Endodermal cell (in vitro differentiated cells): ENCODE data around the gene SRPRB. TPM values are rescaled to one million over a fixed set of nuclear protein-coding genes. Genes with fewer than 3 reads are reported as not detected.

Experiments used
- DNase-seq: peaks from one replicate; pipeline ENCODE4 v3.0.0-alpha.2; 2017
- H3K27ac ChIP-seq: 2 replicates; pipeline ENCODE4 v1.5.1; 2013; ENCODE audit warnings: mild to moderate bottlenecking, low read depth, low read length, moderate library complexity
- H3K27me3 ChIP-seq: 2 replicates; pipeline ENCODE4 v1.6.1; 2013; ENCODE audit warnings: mild to moderate bottlenecking, low read length, moderate library complexity; ENCODE audit not compliant: insufficient read depth, control insufficient read depth, poor library complexity, severe bottlenecking
- H3K36me3 ChIP-seq: 2 replicates; pipeline ENCODE4 v1.7.0; 2013; ENCODE audit warnings: mild to moderate bottlenecking, low read length, moderate library complexity; ENCODE audit not compliant: control insufficient read depth, insufficient read depth
- H3K4me1 ChIP-seq: one replicate; pipeline ENCODE4 v1.7.0; 2013; ENCODE audit warnings: low read length; ENCODE audit not compliant: control insufficient read depth, insufficient read depth
- H3K4me3 ChIP-seq: 2 replicates; pipeline ENCODE4 v1.5.1; 2013; ENCODE audit warnings: mild to moderate bottlenecking, low read length, moderate library complexity
- H3K9ac ChIP-seq: 2 replicates; pipeline ENCODE4 v1.6.1; 2013; ENCODE audit warnings: mild to moderate bottlenecking, low read length, moderate library complexity; ENCODE audit not compliant: poor library complexity, severe bottlenecking; ENCODE audit errors: extremely low read depth
- H3K9me3 ChIP-seq: 2 replicates; pipeline ENCODE4 v1.6.1; 2013; ENCODE audit warnings: mild to moderate bottlenecking, low read length, moderate library complexity; ENCODE audit not compliant: control insufficient read depth
- H3K27ac Mint-ChIP-seq: 2 replicates; pipeline ENCODE4 v1.8.0; 2020; ENCODE audit warnings: mixed read lengths
- H3K27me3 Mint-ChIP-seq: 2 replicates; pipeline ENCODE4 v1.8.0; 2021; ENCODE audit warnings: mild to moderate bottlenecking, mixed read lengths; ENCODE audit not compliant: insufficient read depth
- H3K36me3 Mint-ChIP-seq: 2 replicates; pipeline ENCODE4 v1.8.0; 2020; ENCODE audit warnings: low read depth, mixed read lengths
- H3K4me1 Mint-ChIP-seq: 2 replicates; pipeline ENCODE4 v1.8.0; 2020; ENCODE audit warnings: mixed read lengths
- H3K4me3 Mint-ChIP-seq: 2 replicates; pipeline ENCODE4 v1.8.0; 2020; ENCODE audit warnings: mild to moderate bottlenecking, moderate library complexity, mixed read lengths
- H3K9me3 Mint-ChIP-seq: 2 replicates; pipeline ENCODE4 v1.8.0; 2020; ENCODE audit warnings: mild to moderate bottlenecking, mixed read lengths
- CTCF ChIP-seq: fragments of 200-600 bp; sonication (generic); conservative IDR thresholded peaks from 2 replicates; pipeline ENCODE4 v1.5.0; 2021; ENCODE audit warnings: antibody characterized with exemption, mild to moderate bottlenecking
- WGBS, 2 experiments: methylation state at CpG; one replicate each; pipeline versions ENCODE4 v1.1.5 to v1.1.7; 2013; ENCODE audit warnings: missing lambda C conversion rate in 2 of 2, mixed read lengths in 1 of 2; ENCODE audit not compliant: insufficient coverage in 1 of 2, insufficient read length in 1 of 2; 5-methylcytosine and 5-hydroxymethylcytosine counted together
- total RNA-seq, 2 donors: library from RNA; stranded (reverse); fragmentation: NEBNext Ultra II Directional in 1 of 2; extraction: Animal tissue kit (Norgen Biotek cat#: 25700) in 1 of 2; gene quantifications; 2 replicates in 1 of 2; 3 replicates in 1 of 2; pipeline ENCODE4 v1.2.1, GENCODE V29; 2021

The SRPRB gene
- total RNA-seq, 2 donors from 2014 or later = 26.1 to 33.6 TPM

- peaks cover 8% of the 10 kb centered on the region for H3K4me1 Mint-ChIP-seq
- peak overlapping the region; percentile 85 for H3K4me3 ChIP-seq
- H3K36me3 Mint-ChIP-seq = peaks cover 21% of the 10 kb centered on the region
- no peak overlapping the region for H3K27ac Mint-ChIP-seq
- H3K4me1 ChIP-seq = no peaks in the 10 kb centered on the region
- H3K9ac ChIP-seq = no peak overlapping the region
- no peaks in the 10 kb centered on the region for H3K9me3 ChIP-seq
- DNase-seq = no peak
- H3K9me3 Mint-ChIP-seq = no peaks in the 10 kb centered on the region
- TF ChIP-seq CTCF = no peak
- peaks cover 20% of the 10 kb centered on the region for H3K27me3 Mint-ChIP-seq
- peak overlapping the region; percentile 90 for H3K4me3 Mint-ChIP-seq
- peaks cover 24% of the 10 kb centered on the region for H3K27me3 ChIP-seq
- peaks cover 26% of the 10 kb centered on the region for H3K36me3 ChIP-seq
- H3K27ac ChIP-seq = no peak overlapping the region
- 40% methylated on average over 14 to 15 of the region's 15 CpGs for WGBS, 2 experiments
Observed at GRCh38 chr3:133805384-133805701, 272 bp upstream of the SRPRB start.

- Histone ChIP-seq H3K9me3 (no peaks in the 10 kb centered on the region), H3K4me1 (no peaks in the 10 kb centered on the region), H3K4me3 (no peak overlapping the region), H3K9ac (no peak overlapping the region), H3K27ac (no peak overlapping the region), H3K27me3 (no peaks in the 10 kb centered on the region), H3K36me3 (peaks cover 88% of the 10 kb centered on the region)
- H3K4me3 Mint-ChIP-seq = no peak overlapping the region
- no peaks in the 10 kb centered on the region for H3K27me3 Mint-ChIP-seq
- H3K36me3 Mint-ChIP-seq = peaks cover 40% of the 10 kb centered on the region
- H3K4me1 Mint-ChIP-seq = no peaks in the 10 kb centered on the region
- H3K27ac Mint-ChIP-seq = no peak overlapping the region
- WGBS, 2 experiments = 100% methylated on average over 1 of the region's 1 CpG
- DNase-seq = no peak
- TF ChIP-seq CTCF = no peak
- H3K9me3 Mint-ChIP-seq = no peaks in the 10 kb centered on the region
Observed at GRCh38 chr3:133812872-133813271, 7.3 kb downstream of the SRPRB start.

GRCh38 chr3:133815386-133815785, 9.8 kb downstream of the SRPRB start:
- H3K27ac ChIP-seq = no peak overlapping the region
- peaks cover 84% of the 10 kb centered on the region for H3K36me3 ChIP-seq
- H3K4me1 ChIP-seq = no peaks in the 10 kb centered on the region
- no peaks in the 10 kb centered on the region for H3K9me3 Mint-ChIP-seq
- no peak overlapping the region for H3K9ac ChIP-seq
- no peaks in the 10 kb centered on the region for H3K4me1 Mint-ChIP-seq
- 97 to 100% methylated on average over 1 to 2 of the region's 2 CpGs for WGBS, 2 experiments
- no peaks in the 10 kb centered on the region for H3K9me3 ChIP-seq
- no peak for DNase-seq
- no peak overlapping the region for H3K4me3 Mint-ChIP-seq
- H3K36me3 Mint-ChIP-seq = peaks cover 34% of the 10 kb centered on the region
- H3K27me3 Mint-ChIP-seq = no peaks in the 10 kb centered on the region
- H3K27me3 ChIP-seq = no peaks in the 10 kb centered on the region
- TF ChIP-seq CTCF = no peak
- H3K4me3 ChIP-seq = no peak overlapping the region
- H3K27ac Mint-ChIP-seq = no peak overlapping the region
